Prostate gland (tissue), 2 donors: ENCODE measurements around the gene MTMR4.

Experiments
- CTCF ChIP-seq, 4 experiments: fragments of 200-600 bp in 2 of 4; fragments of 450-650 bp in 2 of 4; sonication (generic) in 2 of 4; IDR thresholded peaks; 1 replicate in 3 of 4; 2 replicates in 1 of 4; pipeline ENCODE4 v1.5.1; 2016 to 2019; ENCODE audit warnings: antibody characterized with exemption in 4 of 4, mild to moderate bottlenecking in 2 of 4, moderate library complexity in 2 of 4
- POLR2A ChIP-seq: fragments of 450-650 bp; IDR thresholded peaks from one replicate; pipeline ENCODE4 v1.6.1; 2016; ENCODE audit warnings: antibody characterized with exemption, mild to moderate bottlenecking

- TF ChIP-seq CTCF (IDR thresholded peaks at IDR 0.05) (no peak), POLR2A (no peak)
Observed at GRCh38 chr17:58501451-58501850, 13.0 kb downstream of the MTMR4 start.
